Fibroblast of upper back skin (primary cell): Measurements from ENCODE around the gene MMP3.

Source experiments
- DNase-seq: peaks from one replicate; pipeline ENCODE4 v3.0.0-alpha.2; 2013

MMP3 gene

DNA sequence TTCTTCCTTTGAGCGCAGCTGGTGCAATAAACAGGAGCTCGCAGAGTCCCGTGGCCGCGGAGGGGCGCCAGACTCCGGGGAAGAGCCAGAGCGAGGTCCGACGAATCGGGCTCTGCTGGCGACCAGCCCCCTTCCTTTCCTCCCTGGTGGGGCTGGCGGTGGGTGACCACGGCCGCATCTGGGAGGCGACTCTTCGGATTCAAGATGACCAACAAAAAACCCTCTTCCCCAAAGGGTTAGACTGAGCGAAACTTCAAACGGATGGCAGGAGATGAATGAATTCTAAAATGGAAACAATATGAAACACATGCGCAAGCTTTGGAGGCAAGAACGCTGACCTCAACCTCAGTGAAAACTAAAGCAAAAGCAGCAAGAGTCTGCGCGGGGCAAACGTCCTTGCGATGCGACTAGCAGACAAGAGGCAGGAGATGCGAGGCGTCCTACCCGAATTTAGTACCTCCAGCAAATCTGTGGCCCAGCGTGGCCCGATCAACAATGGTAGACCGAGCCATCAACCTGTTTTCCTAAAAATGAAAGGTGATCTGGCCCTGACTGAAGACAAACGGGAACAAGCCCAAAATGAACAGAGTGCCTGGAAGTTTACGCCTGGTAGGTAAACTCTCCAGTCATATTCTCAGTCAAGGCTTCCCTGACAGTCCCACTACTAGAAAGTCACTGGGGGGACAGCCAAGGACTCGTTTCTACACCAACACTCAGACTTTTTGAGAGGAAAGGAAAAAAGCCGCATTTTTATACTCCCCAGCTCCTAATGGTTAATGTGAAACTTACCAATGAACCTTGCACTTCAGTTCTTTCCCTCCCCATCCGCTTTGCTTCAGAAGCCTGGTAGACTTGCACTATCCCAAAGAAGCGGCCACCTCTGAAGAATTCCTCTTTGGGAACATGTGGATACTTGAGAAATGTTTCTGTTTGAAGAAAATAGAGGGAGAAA is 11.6 kb downstream of the MMP3 start:
- peak; percentile 78 for DNase-seq

DNA sequence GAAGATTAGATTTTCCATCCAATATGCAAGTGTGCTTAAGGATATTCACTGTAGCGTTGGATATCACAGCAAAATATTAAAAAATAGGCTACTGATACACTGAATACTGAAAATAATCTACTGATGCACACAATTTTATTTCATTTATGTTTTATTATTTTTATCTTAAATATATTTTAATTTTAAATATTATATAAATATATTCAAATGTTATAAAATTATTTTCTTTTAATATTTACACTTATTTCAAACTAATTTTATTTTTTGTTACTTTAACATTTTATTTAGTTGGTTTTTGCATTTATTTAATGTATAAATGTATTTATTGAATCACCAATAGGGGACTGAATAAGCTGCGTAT is 12.3 kb downstream of the MMP3 start:
- DNase-seq: no peak

DNA sequence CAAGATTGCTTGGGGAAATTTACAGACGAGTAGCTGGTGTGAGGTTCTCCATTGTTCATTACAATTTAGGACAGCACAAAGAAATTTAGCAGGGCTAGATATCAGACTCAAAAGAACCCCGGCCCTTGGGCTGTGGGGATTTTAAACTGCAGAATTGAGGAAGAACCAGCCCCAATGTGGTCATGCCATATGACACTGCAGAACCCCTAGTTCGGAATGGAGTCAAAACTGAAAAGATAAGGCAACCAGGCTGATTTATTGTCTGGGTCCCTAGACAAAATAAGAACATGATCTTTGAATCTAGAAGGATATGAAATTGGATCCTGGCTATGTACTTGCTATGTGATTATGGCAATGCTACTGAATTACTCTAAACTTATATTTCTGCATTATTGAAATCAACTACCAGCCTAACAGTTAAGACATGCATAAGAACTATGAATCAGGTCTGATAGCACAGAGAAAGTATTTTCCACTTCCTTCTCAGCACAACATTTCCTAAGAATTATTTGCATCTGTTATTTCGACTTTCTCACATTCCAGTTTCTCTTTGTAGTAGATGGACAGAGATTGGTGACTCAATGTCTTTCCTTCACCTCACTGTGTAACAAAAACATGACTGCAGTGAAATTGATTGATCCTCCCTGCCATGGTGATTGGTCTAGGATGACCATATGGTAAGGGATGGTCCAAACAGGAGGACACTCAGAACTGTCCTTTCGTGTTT is 13.2 kb downstream of the MMP3 start:
- DNase-seq: peak; percentile 68

DNA sequence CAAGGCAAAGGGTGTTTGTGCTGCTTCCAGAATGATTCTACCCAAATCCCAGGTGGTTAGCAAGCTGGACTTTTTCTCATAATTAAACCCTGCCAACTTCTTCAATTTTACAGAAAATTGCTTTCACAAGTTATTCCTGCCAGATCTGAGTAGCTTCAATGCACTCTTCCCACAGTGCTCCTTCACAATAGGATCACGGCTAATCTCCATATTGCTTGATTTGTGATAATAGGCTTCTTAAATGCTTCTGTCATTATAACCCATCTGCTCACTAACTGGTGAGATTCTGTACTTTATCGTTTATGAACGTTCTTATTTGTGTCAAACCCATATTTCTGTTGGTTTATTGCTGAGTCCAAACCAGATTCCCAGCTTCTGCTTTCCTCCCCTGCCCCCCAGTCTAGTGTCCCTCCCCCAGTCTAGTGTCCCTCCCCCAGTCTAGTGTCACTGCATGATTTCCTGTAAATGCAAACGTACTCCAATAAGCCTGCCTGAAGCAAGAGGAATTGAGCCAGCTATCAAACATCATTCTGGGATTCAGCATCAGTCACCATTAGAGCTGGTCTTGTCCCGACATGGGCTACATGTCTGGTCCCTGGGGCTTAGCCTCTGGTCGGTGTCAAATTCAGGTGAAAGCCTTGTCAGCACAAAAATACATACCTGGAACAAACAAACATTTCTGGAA is 14.0 kb downstream of the MMP3 start:
- no peak for DNase-seq

- peak; percentile 28 for DNase-seq
Observed at GRCh38 chr11:102824556-102824955, 18.9 kb downstream of the MMP3 start.

- DNase-seq: no peak
Observed at GRCh38 chr11:102819491-102819890, 23.9 kb downstream of the MMP3 start.

DNA sequence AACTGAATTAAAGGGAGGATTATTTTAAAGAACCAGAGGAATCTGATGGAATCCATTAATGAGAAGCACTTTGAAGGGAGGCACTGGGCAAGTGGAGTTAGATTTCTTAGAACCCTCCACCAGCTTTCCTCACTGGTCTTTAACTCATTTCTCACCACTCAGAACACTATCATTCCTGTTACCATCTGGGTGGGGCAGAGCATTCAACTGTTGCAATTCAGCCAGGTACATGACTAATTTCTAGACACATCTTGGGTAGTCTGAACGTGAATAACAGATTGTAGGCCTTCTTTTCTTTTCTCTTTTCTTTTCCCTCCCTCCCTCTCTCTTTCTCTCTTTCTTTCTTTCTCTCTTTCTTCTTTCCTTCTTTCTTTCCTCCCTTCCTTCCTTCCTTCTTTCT is 29.9 kb downstream of the MMP3 start:
- no peak for DNase-seq

- no peak for DNase-seq
Observed at GRCh38 chr11:102812188-102812587, 31.2 kb downstream of the MMP3 start.

- DNase-seq: peak; percentile 58
Observed at GRCh38 chr11:102810950-102811660, 32.3 kb downstream of the MMP3 start.

DNA sequence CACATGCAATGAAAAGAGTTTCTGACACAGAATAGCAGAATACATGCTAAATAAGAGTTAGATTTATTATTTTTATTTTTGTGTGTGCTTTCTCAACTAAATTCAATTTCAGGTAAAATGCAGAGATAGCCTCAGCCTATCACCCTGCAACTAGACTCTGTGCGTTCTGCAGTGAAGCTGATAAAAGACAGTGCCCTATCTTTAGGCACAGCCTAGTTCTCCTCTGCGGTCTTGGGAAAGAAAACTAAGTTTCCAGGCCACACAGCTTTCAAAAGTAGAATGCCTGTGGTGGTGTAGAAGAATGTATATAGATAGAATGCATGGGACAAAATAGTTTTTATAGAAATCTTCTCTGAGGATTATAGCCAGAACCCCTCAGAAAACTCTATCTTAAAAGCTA is 33.4 kb downstream of the MMP3 start:
- DNase-seq: no peak

GRCh38 chr11:102807921-102808320 is 35.5 kb downstream of the MMP3 start:
- DNase-seq: no peak

DNA sequence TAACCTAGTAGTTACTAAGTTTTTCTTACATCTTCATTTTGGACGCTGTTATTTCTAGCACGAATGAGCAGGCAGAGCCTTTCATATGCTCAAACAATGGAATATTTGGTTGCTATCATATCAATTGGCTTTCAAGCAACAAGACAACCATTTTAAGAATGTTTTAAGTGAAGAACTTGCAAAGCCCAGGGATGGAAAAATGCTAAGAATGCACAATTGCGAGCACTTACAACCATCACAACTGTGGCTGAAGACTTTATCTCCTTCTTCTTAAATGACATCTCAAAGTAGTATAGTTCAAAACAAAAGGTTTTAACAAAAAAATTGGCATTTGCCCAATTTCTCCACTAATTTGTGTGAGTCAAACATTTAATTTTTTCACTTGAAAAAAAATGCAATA is 37.1 kb downstream of the MMP3 start:
- DNase-seq: peak; percentile 79

GRCh38 chr11:102802341-102802740 is 41.1 kb downstream of the MMP3 start:
- DNase-seq: peak; percentile 98

- DNase-seq: peak; percentile 40
Observed at GRCh38 chr11:102800767-102801166, 42.6 kb downstream of the MMP3 start.

DNA sequence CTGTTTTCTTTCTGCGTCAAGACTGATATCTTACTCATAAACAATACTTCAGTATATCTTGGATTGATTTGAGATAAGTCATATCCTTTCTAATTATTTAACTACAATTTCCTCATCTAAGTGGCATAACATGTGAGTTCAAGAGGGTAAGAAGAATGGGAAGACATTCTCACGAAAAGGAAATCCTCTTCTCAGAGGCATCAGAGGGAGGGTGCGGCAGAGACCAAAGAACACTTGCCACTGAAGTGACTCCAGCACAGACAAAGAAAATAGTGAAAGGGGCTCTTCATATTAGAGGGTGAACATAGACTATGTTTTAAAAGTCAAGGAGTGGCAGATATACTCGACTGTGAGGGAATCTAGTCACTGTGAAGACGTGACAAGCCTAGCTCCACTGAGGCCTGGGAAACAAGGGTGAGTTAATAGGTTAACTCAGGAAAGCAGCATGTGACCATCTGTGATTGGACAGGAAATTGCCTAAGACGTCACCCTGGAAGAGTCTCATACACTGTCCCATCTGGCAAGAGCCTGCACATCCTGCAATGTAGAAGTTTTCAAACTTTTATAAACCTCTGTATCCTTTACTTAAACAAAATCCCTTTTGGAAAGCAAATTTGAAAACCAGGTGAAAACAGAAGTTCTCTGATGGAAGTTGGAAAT is 43.6 kb downstream of the MMP3 start:
- peak; percentile 36 for DNase-seq

- DNase-seq: peak; percentile 85
Observed at GRCh38 chr11:102798012-102798746, 45.2 kb downstream of the MMP3 start, which contains the start of gene MMP1. TSS of gene MMP1 (minus strand) at chr11:102798160. CDS start at chr11:102798092, 68 bp downstream.

- DNase-seq: peak; percentile 55
Observed at GRCh38 chr11:102794382-102794781, 49.0 kb downstream of the MMP3 start.

GRCh38 chr11:102793677-102794290 is 49.6 kb downstream of the MMP3 start:
- DNase-seq: no peak

GRCh38 chr11:102792604-102793003 is 50.8 kb downstream of the MMP3 start:
- DNase-seq: no peak

DNA sequence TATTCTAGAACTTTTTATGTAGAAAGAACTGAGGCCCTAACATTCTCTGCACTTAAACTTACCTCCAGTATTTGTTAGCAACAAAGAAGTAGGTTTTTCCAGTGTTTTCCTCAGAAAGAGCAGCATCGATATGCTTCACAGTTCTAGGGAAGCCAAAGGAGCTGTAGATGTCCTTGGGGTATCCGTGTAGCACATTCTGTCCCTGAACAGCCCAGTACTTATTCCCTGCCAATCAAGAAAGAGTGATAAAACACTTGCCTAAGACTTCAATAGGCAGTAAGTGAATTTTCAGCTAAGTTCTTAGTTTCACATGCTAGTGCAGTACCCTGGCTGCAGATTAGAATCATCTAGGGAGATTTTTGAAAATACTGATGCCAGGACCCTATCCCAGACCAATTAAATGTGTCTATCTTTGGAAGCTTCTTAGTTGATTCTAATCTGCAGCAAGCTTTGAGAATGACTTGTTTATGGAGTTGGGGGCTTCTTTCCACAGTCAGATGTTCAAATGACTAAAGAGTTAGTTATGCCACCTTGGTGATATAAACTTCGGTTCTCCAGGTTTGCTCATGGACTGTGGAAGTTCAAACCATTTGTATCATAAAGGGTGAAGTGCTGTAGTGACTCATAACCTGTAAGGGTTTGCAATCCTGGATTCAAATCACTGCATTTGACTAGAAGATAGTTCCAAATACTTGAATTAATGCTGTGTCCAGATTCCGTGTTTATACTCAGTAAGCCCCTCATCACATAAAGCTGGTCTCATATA is 52.0 kb downstream of the MMP3 start:
- peak; percentile 32 for DNase-seq
